Tibial artery (tissue), 4 donors: ENCODE measurements around the gene DYSF.
A peak's percentile ranks its signal among the peaks of the same experiment; 100 is the strongest.

ENCODE experiments used
- DNase-seq, 2 donors: peaks; one replicate each; pipeline ENCODE4 v3.0.0-alpha.2; 2019
- H3K27ac ChIP-seq, 2 donors: fragments of 200-600 bp; sonication (generic) in 1 of 2; 1 replicate in 1 of 2; 2 replicates in 1 of 2; pipeline ENCODE4 v1.5.1; 2018 to 2019; ENCODE audit warnings: mild to moderate bottlenecking in 1 of 2
- H3K27me3 ChIP-seq, 2 donors: fragments of 200-600 bp; sonication (generic) in 1 of 2; one replicate each; pipeline versions ENCODE4 v1.5.1 to v1.6.0; 2016 to 2019
- H3K36me3 ChIP-seq, 3 donors: fragments of 200-600 bp; sonication (generic) in 2 of 3; one replicate each; pipeline ENCODE4 v1.5.1; 2016 to 2019; ENCODE audit warnings: mild to moderate bottlenecking in 2 of 3
- H3K4me1 ChIP-seq, 4 donors: fragments of 200-600 bp; sonication (generic) in 2 of 4; 1 replicate in 3 of 4; 2 replicates in 1 of 4; pipeline ENCODE4 v1.5.1; 2016 to 2019
- H3K4me3 ChIP-seq, 2 donors: fragments of 200-600 bp; sonication (generic) in 1 of 2; 1 replicate in 1 of 2; 2 replicates in 1 of 2; pipeline ENCODE4 v1.5.1; 2018 to 2019; ENCODE audit warnings: mild to moderate bottlenecking in 2 of 2
- H3K9me3 ChIP-seq, 3 donors: fragments of 200-600 bp; sonication (generic) in 1 of 3; one replicate each; pipeline ENCODE4 v1.5.1; 2016 to 2019
- CTCF ChIP-seq, 2 experiments: fragments of 200-600 bp in 1 of 2; fragments of 450-650 bp in 1 of 2; IDR thresholded peaks; one replicate each; pipeline ENCODE4 v1.5.1; 2017 to 2019; ENCODE audit warnings: antibody characterized with exemption in 2 of 2, mild to moderate bottlenecking in 1 of 2, moderate library complexity in 1 of 2
- intact Hi-C: fragments of 100-400 bp; cut with DNase I; formaldehyde crosslinking; loops from one replicate; pipeline ENCODE4 v1.15.0; 2023; ENCODE audit warnings: low total_unique reads

DYSF gene

DNA sequence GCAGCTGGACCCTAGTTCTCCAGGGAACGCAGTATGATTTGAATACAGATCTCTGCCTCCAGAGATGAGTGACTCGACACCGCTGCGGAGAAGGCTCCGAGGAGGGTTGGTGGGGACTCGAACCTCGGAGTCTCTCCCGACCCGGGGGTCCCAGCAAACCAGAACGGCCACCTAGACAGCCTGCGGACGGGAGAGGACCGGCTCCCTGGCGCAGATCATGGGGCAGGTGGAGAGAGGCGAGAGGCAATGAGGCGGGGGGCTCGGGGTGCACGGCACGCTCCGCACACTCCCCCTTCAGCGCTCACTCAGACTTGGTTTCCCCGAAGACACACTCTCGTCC lies 12.6 kb downstream of the DYSF start:
- H3K4me1 ChIP-seq, result peaks cover 0 to 27% (median 10%) of the 10 kb centered on the region in 4 donors
- no peaks in the 10 kb centered on the region for H3K9me3 ChIP-seq
- H3K4me3 ChIP-seq, result peak overlapping the region; percentile 69 to 72
- no peaks in the 10 kb centered on the region for H3K36me3 ChIP-seq
- TF ChIP-seq CTCF (IDR thresholded peaks at IDR 0.05), result no peak
- no peaks in the 10 kb centered on the region for H3K27me3 ChIP-seq
- intact Hi-C loops, result no loop called here
- DNase-seq, result no peak
- H3K27ac ChIP-seq, result peak overlapping the region in 1 of 2 donors; percentile 50

DNA sequence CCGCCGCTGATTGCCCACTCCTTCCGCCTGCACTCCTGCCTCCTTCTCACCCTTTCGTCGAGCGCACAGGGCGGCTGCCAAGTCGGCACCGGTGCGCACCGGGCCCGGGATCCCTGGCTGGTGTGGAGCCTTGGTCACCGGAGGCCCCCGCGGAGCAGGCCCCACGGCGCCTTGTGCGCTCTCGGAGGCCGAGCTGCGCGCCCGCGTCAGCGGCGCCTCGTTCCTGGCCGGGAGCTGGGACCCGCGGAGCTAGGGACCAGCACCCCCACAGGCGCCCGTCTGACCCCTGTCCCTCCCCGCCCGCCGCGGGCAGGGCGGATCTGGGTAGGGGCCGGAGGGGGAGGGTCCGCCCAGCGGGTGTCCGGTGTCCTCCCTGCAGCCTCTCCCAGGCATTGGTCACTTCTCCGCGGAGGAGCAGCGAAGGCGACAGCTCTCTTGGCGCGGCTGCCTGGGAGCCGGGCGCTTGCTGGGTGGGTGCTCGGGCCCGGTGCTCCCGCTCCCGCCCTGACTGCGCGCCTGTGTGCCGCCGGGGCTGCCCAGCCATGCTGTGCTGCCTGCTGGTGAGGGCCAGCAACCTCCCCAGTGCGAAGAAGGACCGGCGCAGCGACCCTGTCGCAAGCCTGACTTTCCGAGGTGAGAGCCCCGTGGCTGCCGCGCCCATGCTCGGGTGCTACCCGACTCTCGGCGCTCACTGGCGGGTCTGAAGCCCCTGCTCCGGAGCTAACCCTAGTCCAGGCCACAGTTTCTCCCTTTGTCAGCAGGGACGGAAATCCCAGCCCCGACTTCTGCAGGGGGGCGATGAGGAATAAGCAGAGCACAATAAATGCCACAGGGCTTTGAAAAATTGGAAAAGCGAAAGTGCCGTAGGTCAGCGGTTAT lies 13.2 kb downstream of the DYSF start:
- H3K27me3 ChIP-seq, result no peaks in the 10 kb centered on the region
- no peak for DNase-seq
- H3K4me1 ChIP-seq, result peaks cover 0 to 27% (median 10%) of the 10 kb centered on the region in 4 donors
- no peaks in the 10 kb centered on the region for H3K9me3 ChIP-seq
- no peaks in the 10 kb centered on the region for H3K36me3 ChIP-seq
- TF ChIP-seq CTCF (IDR thresholded peaks at IDR 0.05), result no peak
- peak overlapping the region; percentile 69 to 72 for H3K4me3 ChIP-seq
- H3K27ac ChIP-seq, result peak overlapping the region; percentile 24 to 50
- intact Hi-C loops, result no loop called here

DNA sequence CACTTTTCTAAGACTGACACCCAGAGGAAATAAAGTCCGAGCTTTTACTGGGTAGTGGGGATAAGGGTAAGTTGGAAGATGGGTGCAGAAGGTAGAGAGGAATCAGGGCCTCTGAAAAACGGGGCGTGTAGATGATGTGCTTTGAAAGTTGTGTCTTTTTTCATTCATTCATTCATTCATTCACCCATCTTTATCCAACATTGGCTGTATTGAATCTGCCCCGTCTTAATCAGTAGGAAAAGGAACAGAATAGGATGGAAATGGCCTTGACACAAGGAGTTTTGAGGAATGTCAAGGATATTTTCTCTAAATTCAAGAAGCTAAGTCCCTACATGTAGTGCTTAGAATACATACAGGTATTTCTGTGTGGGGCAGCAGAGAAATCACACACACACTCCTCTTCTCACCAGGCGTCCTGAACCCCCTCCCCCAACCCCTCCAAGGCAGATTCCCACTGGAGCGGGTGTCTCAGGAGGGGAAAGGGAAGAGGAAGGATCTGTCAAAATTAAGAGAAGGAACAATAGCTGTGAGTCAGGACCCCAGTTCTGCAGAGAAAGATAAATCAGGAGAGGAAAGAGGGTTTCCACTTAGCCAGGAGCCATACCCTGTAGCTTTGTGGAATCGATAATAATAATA lies 13.9 kb downstream of the DYSF start:
- Histone ChIP-seq H3K27me3 (no peaks in the 10 kb centered on the region), H3K4me3 (peak overlapping the region; percentile 69 to 72), H3K36me3 (no peaks in the 10 kb centered on the region), H3K27ac (peak overlapping the region in 1 of 2 donors; percentile 24), H3K9me3 (no peaks in the 10 kb centered on the region), H3K4me1 (peaks cover 0 to 27% (median 10%) of the 10 kb centered on the region in 4 donors)
- TF ChIP-seq CTCF (IDR thresholded peaks at IDR 0.05), result no peak
- no peak for DNase-seq
- intact Hi-C loops, result no loop called here

DNA sequence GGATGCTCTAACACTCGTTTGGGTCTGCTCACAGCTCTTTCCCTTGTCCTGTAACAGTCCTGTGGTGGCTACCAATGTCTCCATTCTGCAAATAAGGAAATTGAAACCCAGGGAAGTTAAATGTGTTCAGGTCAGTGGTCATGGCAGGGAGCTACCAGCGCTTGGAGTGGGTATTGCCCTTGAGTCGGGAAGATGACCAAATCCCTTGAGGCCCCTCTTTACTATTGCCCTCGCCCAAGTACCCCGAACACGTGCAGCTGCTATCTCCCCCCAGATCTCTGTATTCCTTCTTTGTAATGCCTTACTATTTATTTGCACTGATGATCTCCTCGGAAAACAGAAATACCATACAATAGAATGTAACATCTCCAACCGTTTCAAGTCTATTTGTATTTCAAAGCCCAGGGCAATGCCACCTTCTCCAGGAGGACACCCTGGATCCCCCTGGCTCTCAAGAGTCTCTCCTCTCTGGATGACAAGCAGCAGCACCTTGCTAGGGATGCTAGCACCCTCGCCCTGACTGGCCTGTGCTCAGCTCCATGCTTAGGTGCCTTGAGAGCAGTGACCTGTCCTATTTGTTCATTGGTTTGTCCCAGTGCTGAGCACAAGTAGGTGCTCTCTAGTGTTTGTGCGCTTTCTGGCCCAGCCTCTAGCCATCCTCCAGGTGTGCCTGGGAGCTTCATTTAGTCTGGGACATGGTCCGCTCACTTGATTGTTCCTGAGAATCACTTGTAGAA lies 15.1 kb downstream of the DYSF start:
- intact Hi-C loops, result no loop called here
- H3K9me3 ChIP-seq, result no peaks in the 10 kb centered on the region
- H3K36me3 ChIP-seq, result no peaks in the 10 kb centered on the region
- no peak overlapping the region for H3K4me3 ChIP-seq
- H3K27me3 ChIP-seq, result no peaks in the 10 kb centered on the region
- H3K4me1 ChIP-seq, result peaks cover 0 to 27% (median 10%) of the 10 kb centered on the region in 4 donors
- no peak overlapping the region for H3K27ac ChIP-seq
- DNase-seq, result no peak
- no peak for TF ChIP-seq CTCF (IDR thresholded peaks at IDR 0.05)

GRCh38 chr2:71469403-71470398 lies 16.3 kb downstream of the DYSF start:
- Histone ChIP-seq H3K4me1 (peaks cover 0 to 27% (median 10%) of the 10 kb centered on the region in 4 donors), H3K36me3 (no peaks in the 10 kb centered on the region), H3K27me3 (no peaks in the 10 kb centered on the region), H3K27ac (no peak overlapping the region), H3K4me3 (no peak overlapping the region), H3K9me3 (no peaks in the 10 kb centered on the region)
- TF ChIP-seq CTCF (IDR thresholded peaks at IDR 0.05), result no peak
- DNase-seq, result no peak
- intact Hi-C loops, result no loop called here
